SK-N-SH treated with all-trans-retinoic acid at 6 μM for 48 hours (cell line): ENCODE results near the gene FANCE.

Source experiments
- CREB5 ChIP-seq: fragments of 250-450 bp; sonication (Bioruptor Pico); IDR thresholded peaks from 2 replicates; pipeline ENCODE4 v1.5.1; 2020; ENCODE audit warnings: low read depth, mild to moderate bottlenecking, moderate library complexity
- CSDC2 ChIP-seq: fragments of 250-450 bp; sonication (Bioruptor Pico); IDR thresholded peaks from 2 replicates; pipeline ENCODE4 v1.5.0; 2020; ENCODE audit warnings: mild to moderate bottlenecking, moderate library complexity
- PPARA ChIP-seq: fragments of 250-450 bp; sonication (Bioruptor Pico); IDR thresholded peaks from 2 replicates; pipeline ENCODE4 v1.5.0; 2020; ENCODE audit warnings: mild to moderate bottlenecking, borderline replicate concordance
- RARB ChIP-seq: fragments of 250-450 bp; sonication (Bioruptor Pico); IDR thresholded peaks from 2 replicates; pipeline ENCODE4 v1.8.0; 2021; ENCODE audit warnings: mild to moderate bottlenecking, moderate library complexity
- TCF4 ChIP-seq: fragments of 250-450 bp; sonication (Bioruptor Pico); IDR thresholded peaks from 2 replicates; pipeline ENCODE4 v1.8.0; 2021; ENCODE audit warnings: mild to moderate bottlenecking, moderate library complexity, borderline replicate concordance
- TOX ChIP-seq: fragments of 250-450 bp; sonication (Bioruptor Pico); IDR thresholded peaks from 2 replicates; pipeline ENCODE4 v1.8.0; 2021; ENCODE audit warnings: mild to moderate bottlenecking, moderate library complexity, borderline replicate concordance
- ZNF70 ChIP-seq: fragments of 450-650 bp; formaldehyde crosslinking; IDR thresholded peaks from 2 replicates; pipeline ENCODE4 v1.5.0; 2020; ENCODE audit warnings: mild to moderate bottlenecking, moderate library complexity

GRCh38 chr6:35429463-35429862, 22.7 kb upstream of the FANCE start:
- TF ChIP-seq PPARA (CRISPR knock-in tag) (no peak), CSDC2 (no peak), CREB5 (CRISPR knock-in tag) (no peak), TCF4 (CRISPR knock-in tag) (no peak), TOX (CRISPR knock-in tag) (no peak), RARB (no peak), ZNF70 (no peak)
